ENCODE measurements around the gene SGCA. TPM values are rescaled to one million over a fixed set of nuclear protein-coding genes. Genes with fewer than 3 reads are reported as not detected.

SGCA gene
- total RNA-seq, 4 donors from 2014 or later = 1.9 to 15.1 (median 6.9) TPM

- no peak for DNase-seq
- intact Hi-C loops (cut with DNase I) = no loop called here
- H3K9me3 ChIP-seq = no peaks in the 10 kb centered on the region
- H3K27ac ChIP-seq = peak overlapping the region in 1 of 4 donors; percentile 46
- H3K4me3 ChIP-seq = no peak overlapping the region
- H3K4me1 ChIP-seq = peaks cover 0 to 32% (median 2%) of the 10 kb centered on the region in 3 donors
- no peaks in the 10 kb centered on the region for H3K27me3 ChIP-seq
- TF ChIP-seq, protein P1, sequence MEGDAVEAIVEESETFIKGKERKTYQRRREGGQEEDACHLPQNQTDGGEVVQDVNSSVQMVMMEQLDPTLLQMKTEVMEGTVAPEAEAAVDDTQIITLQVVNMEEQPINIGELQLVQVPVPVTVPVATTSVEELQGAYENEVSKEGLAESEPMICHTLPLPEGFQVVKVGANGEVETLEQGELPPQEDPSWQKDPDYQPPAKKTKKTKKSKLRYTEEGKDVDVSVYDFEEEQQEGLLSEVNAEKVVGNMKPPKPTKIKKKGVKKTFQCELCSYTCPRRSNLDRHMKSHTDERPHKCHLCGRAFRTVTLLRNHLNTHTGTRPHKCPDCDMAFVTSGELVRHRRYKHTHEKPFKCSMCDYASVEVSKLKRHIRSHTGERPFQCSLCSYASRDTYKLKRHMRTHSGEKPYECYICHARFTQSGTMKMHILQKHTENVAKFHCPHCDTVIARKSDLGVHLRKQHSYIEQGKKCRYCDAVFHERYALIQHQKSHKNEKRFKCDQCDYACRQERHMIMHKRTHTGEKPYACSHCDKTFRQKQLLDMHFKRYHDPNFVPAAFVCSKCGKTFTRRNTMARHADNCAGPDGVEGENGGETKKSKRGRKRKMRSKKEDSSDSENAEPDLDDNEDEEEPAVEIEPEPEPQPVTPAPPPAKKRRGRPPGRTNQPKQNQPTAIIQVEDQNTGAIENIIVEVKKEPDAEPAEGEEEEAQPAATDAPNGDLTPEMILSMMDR (IDR thresholded peaks at IDR 0.05) = no peak
- no peak for TF ChIP-seq POLR2A (IDR thresholded peaks at IDR 0.05)
- peaks cover 4 to 100% (median 7%) of the 10 kb centered on the region in 3 donors for H3K36me3 ChIP-seq
- 50 to 71% methylated on average over 3 to 4 of the region's 21 CpGs for WGBS, 2 donors
Measured at GRCh38 chr17:50191359-50192143, 25.7 kb downstream of the SGCA start.

DNA sequence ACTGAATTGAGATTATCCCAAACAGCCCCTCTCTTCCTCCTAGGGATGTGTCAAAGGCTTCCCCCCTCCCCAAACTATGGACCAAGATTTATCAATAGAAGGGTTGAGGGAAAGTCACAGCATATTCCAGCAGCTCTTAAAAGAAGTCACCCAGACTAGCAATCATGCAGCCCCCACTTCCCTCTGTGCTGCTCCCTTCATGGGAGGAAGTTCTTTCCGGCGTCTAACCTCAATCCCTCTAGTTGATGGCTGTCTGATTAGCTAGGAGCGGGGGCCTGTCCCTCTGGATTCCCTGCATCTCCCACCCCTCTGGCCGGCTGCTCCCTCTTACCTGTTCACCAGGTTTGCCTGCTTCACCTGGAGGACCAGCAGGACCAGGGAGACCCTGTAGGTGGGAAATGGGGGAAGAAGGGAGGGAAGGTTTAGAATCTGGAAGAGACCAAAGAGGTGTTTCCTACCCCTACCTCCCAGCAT lies 26.4 kb downstream of the SGCA start:
- no peak for TF ChIP-seq POLR2A (IDR thresholded peaks at IDR 0.05)
- TF ChIP-seq, protein P1 (IDR thresholded peaks at IDR 0.05) = no peak
- Histone ChIP-seq H3K9me3 (no peaks in the 10 kb centered on the region), H3K27me3 (peaks cover 0 to 2% (median 0%) of the 10 kb centered on the region in 4 donors), H3K27ac (peak overlapping the region in 1 of 4 donors; percentile 46), H3K36me3 (peaks cover 4 to 100% (median 7%) of the 10 kb centered on the region in 3 donors), H3K4me1 (peaks cover 0 to 38% (median 3%) of the 10 kb centered on the region in 3 donors), H3K4me3 (no peak overlapping the region)
- intact Hi-C loops (cut with DNase I) = no loop called here
- DNase-seq = no peak
- WGBS, 2 donors = 68 to 80% methylated on average over 1 to 4 of the region's 4 CpGs

- Histone ChIP-seq H3K27ac (peak overlapping the region in 1 of 4 donors; percentile 46), H3K4me3 (no peak overlapping the region), H3K27me3 (peaks cover 0 to 2% (median 0%) of the 10 kb centered on the region in 4 donors), H3K36me3 (peaks cover 4 to 100% (median 7%) of the 10 kb centered on the region in 3 donors), H3K9me3 (no peaks in the 10 kb centered on the region), H3K4me1 (peaks cover 0 to 38% (median 3%) of the 10 kb centered on the region in 3 donors)
- DNase-seq = no peak
- WGBS, 2 donors = 63 to 71% methylated on average over 10 of the region's 16 CpGs
- intact Hi-C loops (cut with DNase I) = no loop called here
- TF ChIP-seq POLR2A (IDR thresholded peaks at IDR 0.05) = no peak
- TF ChIP-seq, protein P1 (IDR thresholded peaks at IDR 0.05) = no peak
Measured at GRCh38 chr17:50192618-50193291, 26.9 kb downstream of the SGCA start.

DNA sequence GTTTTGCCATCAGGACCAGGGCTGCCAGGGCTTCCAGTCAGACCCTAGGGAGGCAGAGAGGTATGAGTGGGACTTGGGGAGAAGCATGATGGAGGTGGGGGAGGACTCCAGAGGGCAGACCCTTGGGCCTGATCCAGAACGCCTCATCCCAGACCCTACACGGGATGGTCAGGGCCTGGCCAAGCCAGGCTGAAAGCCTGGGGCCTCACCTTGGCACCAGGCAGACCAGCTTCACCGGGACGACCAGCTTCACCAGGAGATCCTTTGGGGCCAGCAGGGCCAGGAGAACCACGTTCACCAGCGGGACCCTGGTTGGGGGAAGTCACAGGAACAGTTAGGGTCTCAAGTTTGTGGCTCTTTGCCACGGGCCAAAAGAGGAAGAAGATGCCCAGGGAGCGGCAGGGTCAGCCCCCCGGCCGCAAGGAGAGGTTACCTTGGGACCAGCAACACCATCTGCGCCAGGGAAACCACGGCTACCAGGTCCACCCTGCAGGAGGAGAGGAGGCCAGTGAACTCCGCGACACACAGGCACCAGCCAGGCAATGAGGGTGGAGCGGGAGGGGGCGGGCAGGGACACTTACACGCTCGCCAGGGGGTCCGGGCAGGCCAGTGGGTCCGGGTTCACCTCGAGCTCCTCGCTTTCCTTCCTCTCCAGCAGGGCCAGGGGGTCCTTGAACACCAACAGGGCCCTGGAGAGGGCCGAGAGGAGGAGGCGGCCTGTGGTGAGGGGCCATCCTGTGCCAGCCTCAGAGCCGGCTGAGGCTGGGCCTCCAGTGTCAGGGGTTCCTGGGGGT lies 28.5 kb downstream of the SGCA start:
- peaks cover 4 to 53% (median 13%) of the 10 kb centered on the region in 3 donors for H3K4me1 ChIP-seq
- intact Hi-C loops (cut with DNase I) = no loop called here
- no peak for DNase-seq
- peaks cover 4 to 86% (median 7%) of the 10 kb centered on the region in 3 donors for H3K36me3 ChIP-seq
- no peak overlapping the region for H3K4me3 ChIP-seq
- TF ChIP-seq POLR2A (IDR thresholded peaks at IDR 0.05) = no peak
- TF ChIP-seq, protein P1 (IDR thresholded peaks at IDR 0.05) = no peak
- H3K9me3 ChIP-seq = no peaks in the 10 kb centered on the region
- peaks cover 0 to 6% (median 0%) of the 10 kb centered on the region in 4 donors for H3K27me3 ChIP-seq
- 60 to 71% methylated on average over 1 to 10 of the region's 25 CpGs for WGBS, 2 donors
- H3K27ac ChIP-seq = peak overlapping the region in 3 of 4 donors; percentile 22 to 91 (median 73)

Measured in esophagus squamous epithelium (tissue), 5 donors.